Left ventricle myocardium inferior (tissue), 1 donor: ENCODE data around the gene NHSL1. TPM values are rescaled to one million over a fixed set of nuclear protein-coding genes. Genes with fewer than 3 reads are reported as not detected.

Experiments
- DNase-seq: peaks from one replicate; pipeline ENCODE4 v3.0.0-alpha.2; 2020
- H3K27ac ChIP-seq: fragments of 200-600 bp; replicated peaks from 2 replicates; pipeline ENCODE4 v1.8.0; 2021
- H3K27me3 ChIP-seq: fragments of 200-600 bp; 2 replicates; pipeline ENCODE4 v1.8.0; 2021; ENCODE audit warnings: low read depth
- H3K36me3 ChIP-seq: fragments of 200-600 bp; 2 replicates; pipeline ENCODE4 v1.8.0; 2021
- H3K4me1 ChIP-seq: fragments of 200-600 bp; 2 replicates; pipeline ENCODE4 v1.8.0; 2021
- H3K4me3 ChIP-seq: fragments of 200-600 bp; 2 replicates; pipeline ENCODE4 v1.8.0; 2021; ENCODE audit warnings: mild to moderate bottlenecking, moderate library complexity
- H3K9me3 ChIP-seq: fragments of 200-600 bp; replicated peaks from 2 replicates; pipeline ENCODE4 v1.8.0; 2021
- intact Hi-C: fragments of 100-400 bp; cut with micrococcal nuclease; formaldehyde crosslinking; loops from one replicate; pipeline ENCODE4 v1.11.0; 2022
- total RNA-seq: library from RNA; stranded (reverse); fragmentation: NEBNext Ultra II Directional; extraction: Animal tissue kit (Norgen Biotek cat#: 25700); gene quantifications from one replicate; pipeline ENCODE4 v1.2.1, GENCODE V29; 2021
- TF ChIP-seq, protein P1 (sequence below): fragments of 200-600 bp; IDR thresholded peaks from 2 replicates; pipeline ENCODE4 v1.8.0; 2021; ENCODE audit warnings: antibody characterized with exemption, mild to moderate bottlenecking, borderline replicate concordance
- donor health status: DM: no; HTN: yes; CAD: no; lungs with severe emphysema.

Gene NHSL1
- total RNA-seq, 1 donor from 2014 or later = 44.7 TPM

DNA sequence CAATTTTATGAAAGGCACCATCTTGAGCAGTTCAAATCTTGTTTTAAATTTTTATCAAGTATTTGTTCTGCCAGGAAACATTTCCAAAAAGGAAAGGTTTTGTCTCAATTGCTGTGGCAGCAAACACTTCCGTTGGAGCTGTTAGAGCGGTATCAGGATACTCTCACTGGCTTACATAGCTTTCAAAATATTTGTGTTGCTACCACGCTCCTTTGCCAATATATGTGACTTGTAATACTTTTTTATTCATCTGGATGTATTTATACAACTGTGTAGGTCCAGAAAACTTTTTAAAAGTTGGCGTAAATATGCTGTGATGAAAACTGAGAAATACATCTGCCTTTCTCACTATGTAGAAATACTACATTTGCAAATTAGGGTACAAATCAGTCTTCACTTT, 37.8 kb upstream of the NHSL1 start:
- Histone ChIP-seq H3K4me3 (no peak overlapping the region), H3K36me3 (no peaks in the 10 kb centered on the region), H3K27me3 (no peaks in the 10 kb centered on the region), H3K4me1 (peaks cover 91% of the 10 kb centered on the region), H3K27ac (peak overlapping the region; percentile 83), H3K9me3 (no peaks in the 10 kb centered on the region)
- TF ChIP-seq, protein P1, sequence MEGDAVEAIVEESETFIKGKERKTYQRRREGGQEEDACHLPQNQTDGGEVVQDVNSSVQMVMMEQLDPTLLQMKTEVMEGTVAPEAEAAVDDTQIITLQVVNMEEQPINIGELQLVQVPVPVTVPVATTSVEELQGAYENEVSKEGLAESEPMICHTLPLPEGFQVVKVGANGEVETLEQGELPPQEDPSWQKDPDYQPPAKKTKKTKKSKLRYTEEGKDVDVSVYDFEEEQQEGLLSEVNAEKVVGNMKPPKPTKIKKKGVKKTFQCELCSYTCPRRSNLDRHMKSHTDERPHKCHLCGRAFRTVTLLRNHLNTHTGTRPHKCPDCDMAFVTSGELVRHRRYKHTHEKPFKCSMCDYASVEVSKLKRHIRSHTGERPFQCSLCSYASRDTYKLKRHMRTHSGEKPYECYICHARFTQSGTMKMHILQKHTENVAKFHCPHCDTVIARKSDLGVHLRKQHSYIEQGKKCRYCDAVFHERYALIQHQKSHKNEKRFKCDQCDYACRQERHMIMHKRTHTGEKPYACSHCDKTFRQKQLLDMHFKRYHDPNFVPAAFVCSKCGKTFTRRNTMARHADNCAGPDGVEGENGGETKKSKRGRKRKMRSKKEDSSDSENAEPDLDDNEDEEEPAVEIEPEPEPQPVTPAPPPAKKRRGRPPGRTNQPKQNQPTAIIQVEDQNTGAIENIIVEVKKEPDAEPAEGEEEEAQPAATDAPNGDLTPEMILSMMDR = no peak
- no peak for DNase-seq
- intact Hi-C loops = no loop called here

DNA sequence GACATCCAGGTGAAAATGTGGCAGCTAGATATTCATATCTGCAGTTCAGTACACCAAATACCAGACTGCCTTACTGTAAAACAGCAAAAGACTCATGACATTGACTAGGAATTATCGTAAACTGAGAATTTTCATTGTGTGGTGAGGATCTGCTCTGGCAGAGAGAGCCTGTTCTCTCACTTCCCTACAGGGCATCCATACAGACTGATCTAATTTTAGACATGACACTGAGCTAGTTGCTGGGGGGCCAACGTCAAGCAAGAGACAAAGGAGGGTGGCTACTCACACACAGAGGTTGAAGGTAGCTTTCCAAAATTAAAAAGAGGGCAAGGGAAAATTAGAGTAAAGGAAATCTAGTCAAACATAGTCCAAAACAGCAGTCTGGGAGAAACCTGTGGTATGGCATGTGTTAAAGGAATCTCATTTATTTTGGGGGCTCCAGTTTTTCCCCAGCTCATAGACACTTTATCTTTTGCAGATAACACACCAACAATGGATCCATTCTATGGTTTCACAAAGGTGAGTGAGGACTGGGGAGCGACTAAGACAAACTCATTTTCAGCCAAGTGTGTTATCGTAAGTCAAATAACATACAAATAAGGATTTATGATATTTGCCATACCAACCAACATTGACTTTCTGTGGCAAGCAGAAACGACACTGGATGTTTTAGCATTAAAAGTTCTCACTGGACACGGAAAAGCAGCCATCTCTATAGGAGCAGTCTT, 36.6 kb upstream of the NHSL1 start:
- no peak for DNase-seq
- TF ChIP-seq, protein P1 = no peak
- intact Hi-C loops = no loop called here
- no peaks in the 10 kb centered on the region for H3K36me3 ChIP-seq
- H3K27ac ChIP-seq = peak overlapping the region; percentile 83
- no peak overlapping the region for H3K4me3 ChIP-seq
- H3K27me3 ChIP-seq = no peaks in the 10 kb centered on the region
- no peaks in the 10 kb centered on the region for H3K9me3 ChIP-seq
- peaks cover 79% of the 10 kb centered on the region for H3K4me1 ChIP-seq

DNA sequence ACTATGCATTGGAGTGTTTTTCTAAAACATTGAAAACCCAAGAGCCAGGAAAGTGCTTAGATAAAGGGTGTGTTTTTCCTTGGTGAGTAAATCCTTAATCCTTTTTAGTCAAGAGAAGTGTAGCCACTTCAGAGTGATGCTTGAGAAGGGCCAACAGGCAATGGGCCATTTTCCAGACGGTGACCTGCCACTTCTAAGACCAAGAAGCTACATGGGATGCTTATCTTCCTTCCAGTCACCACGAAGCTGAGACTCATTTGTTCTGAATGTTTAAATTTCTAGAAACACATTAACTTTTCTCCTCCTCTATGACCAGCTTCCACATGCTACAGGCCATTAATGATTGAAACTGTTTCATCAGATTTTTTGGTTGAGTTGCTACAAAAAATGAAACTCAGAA, 34.4 kb upstream of the NHSL1 start:
- Histone ChIP-seq H3K4me3 (no peak overlapping the region), H3K4me1 (peaks cover 67% of the 10 kb centered on the region), H3K27ac (no peak overlapping the region), H3K36me3 (no peaks in the 10 kb centered on the region), H3K27me3 (no peaks in the 10 kb centered on the region), H3K9me3 (no peaks in the 10 kb centered on the region)
- TF ChIP-seq, protein P1 = no peak
- no peak for DNase-seq
- intact Hi-C loops = no loop called here

DNA sequence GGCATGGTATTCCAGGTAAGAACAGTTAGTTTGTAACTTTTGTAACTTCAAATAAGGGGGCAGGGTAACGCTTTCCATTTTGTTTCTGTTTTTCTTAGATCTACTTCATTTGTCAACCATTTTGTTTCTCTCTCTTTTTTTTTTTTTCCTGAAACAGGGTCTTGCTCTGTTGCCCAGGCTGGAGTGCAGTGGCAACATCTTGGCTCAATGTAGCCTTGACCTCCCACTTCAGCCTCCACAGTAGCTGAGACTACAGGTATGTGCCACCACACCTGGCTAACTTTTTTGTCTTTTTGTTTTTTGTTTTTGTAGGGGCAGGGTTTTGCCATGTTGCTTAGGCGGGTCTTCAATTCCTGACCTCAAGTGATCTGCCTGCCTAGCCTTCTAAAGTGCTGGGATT, 32.1 kb upstream of the NHSL1 start:
- Histone ChIP-seq H3K27ac (no peak overlapping the region), H3K27me3 (no peaks in the 10 kb centered on the region), H3K9me3 (no peaks in the 10 kb centered on the region), H3K4me1 (peaks cover 67% of the 10 kb centered on the region), H3K36me3 (no peaks in the 10 kb centered on the region), H3K4me3 (no peak overlapping the region)
- no peak for DNase-seq
- TF ChIP-seq, protein P1 = no peak
- intact Hi-C loops = no loop called here

DNA sequence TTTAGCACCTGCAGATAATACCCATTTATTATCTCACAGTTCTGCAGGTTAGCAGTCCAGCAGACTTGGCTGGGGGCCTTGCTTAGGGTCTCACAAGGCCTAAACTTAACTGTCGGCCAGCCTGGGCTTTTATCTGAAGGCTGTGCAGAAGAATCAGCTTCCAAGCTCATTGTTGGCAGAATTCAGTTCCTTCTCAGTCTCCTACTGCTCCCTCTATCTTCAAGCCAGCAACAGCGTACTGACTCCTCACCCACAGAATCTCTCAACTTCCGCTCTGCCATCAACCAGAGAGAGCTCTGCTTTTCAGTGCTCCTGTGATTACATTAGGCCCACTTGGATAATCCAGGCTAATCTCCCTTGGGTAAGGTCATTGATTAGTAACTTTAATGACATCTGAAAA, 30.2 kb upstream of the NHSL1 start:
- H3K36me3 ChIP-seq = no peaks in the 10 kb centered on the region
- intact Hi-C loops = no loop called here
- H3K4me1 ChIP-seq = peaks cover 65% of the 10 kb centered on the region
- TF ChIP-seq, protein P1 = peak; percentile 37
- H3K9me3 ChIP-seq = no peaks in the 10 kb centered on the region
- H3K27me3 ChIP-seq = no peaks in the 10 kb centered on the region
- peak overlapping the region; percentile 40 for H3K27ac ChIP-seq
- DNase-seq = no peak
- no peak overlapping the region for H3K4me3 ChIP-seq
